ENCODE data around the gene ITM2B. TPM values are rescaled to one million over a fixed set of nuclear protein-coding genes. Genes with fewer than 3 reads are reported as not detected.
A peak's percentile ranks its signal among the peaks of the same experiment; 100 is the strongest.

The ITM2B gene
- total and polyA plus RNA-seq, 2 experiments from 2014 or later: 295 to 690 TPM

DNA sequence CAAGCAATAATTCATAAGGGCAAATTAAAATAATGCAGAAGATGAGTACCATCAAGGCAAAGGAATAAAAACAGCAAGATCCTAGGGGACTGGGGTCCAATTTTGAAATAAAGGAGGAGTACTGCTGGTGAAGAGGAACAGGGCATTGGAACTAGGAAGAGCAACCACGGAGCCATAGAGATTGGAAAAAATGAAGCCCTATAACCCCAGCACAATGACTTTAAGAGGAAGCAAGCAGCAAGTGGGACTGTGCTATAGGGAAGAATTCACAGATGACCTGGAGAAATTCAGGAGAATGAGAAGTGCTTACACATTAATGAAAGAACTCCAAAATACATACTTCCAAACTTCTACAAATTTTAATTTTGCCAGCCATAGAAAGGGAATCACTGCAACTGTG is 44.9 kb upstream of the ITM2B start:
- no peaks in the 10 kb centered on the region for H3K9me2 ChIP-seq (ENCODE audit: insufficient read depth)
- no peak for DNase-seq
- H3K27me3 ChIP-seq (replicated peaks; ENCODE audit: insufficient read depth): 0 out of 2 replicates have a peak, but pooled peaks cover 3% of the 10 kb centered on the region
- 6 to 12% methylated on average over 1 of the region's 1 CpG for WGBS, 2 experiments (ENCODE audit: low coverage in 1 of 2, low lambda C conversion rate in 2 of 2, missing lambda C conversion rate in 2 of 2)
- in situ Hi-C loops (cut with MboI): no loop called here
- H4K20me1 ChIP-seq (ENCODE audit: insufficient read depth): no peaks in the 10 kb centered on the region
- no peak overlapping the region for H3K4me2 ChIP-seq (ENCODE audit: unreplicated experiment)
- no peak overlapping the region for H3K9ac ChIP-seq
- H2AFZ ChIP-seq: no peak overlapping the region
- no peaks in the 10 kb centered on the region for H3K9me3 ChIP-seq (ENCODE audit: low read depth)
- no peaks in the 10 kb centered on the region for H3K36me3 ChIP-seq (ENCODE audit: low read depth)
- TF ChIP-seq EZH2phosphoT487 (IDR thresholded peaks at IDR 0.05; ENCODE audit: insufficient read depth, low read depth): no peak
- TF ChIP-seq EZH2 (IDR thresholded peaks at IDR 0.05; ENCODE audit: insufficient read depth, poor library complexity, severe bottlenecking): no peak
- H3K27ac ChIP-seq: no peak overlapping the region
- H3F3A ChIP-seq (ENCODE audit: insufficient read depth): no peaks in the 10 kb centered on the region
- no peaks in the 10 kb centered on the region for H3K4me1 ChIP-seq (ENCODE audit: insufficient read depth)
- H3K4me3 ChIP-seq: no peak overlapping the region
- no peaks in the 10 kb centered on the region for H3K79me2 ChIP-seq (ENCODE audit: insufficient read depth)

DNA sequence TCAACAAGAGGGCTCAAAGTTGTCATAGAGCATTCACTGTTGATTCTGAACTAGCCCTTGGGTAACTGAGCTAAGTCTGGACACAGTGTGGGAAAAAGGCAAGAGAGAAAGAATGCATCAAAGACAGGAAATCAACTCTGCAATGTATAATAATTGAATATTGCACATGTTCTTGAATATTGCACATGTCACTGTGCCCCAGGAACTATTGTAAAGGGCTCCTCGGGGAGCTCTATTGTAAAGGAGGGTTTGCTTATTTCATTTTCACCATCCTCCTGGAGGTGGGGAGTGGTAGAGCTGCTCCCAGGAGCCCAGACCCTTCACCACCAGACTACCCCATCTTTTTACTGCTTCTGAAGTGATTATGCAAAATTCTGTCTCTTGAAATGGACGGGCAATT is 44.4 kb upstream of the ITM2B start:
- H2AFZ ChIP-seq: no peak overlapping the region
- H3K4me2 ChIP-seq (ENCODE audit: unreplicated experiment): no peak overlapping the region
- 0 out of 2 replicates have a peak, but pooled peaks cover 3% of the 10 kb centered on the region for H3K27me3 ChIP-seq (replicated peaks; ENCODE audit: insufficient read depth)
- no peaks in the 10 kb centered on the region for H3K4me1 ChIP-seq (ENCODE audit: insufficient read depth)
- no peak for DNase-seq
- no peaks in the 10 kb centered on the region for H4K20me1 ChIP-seq (ENCODE audit: insufficient read depth)
- no peak overlapping the region for H3K27ac ChIP-seq
- no peak for TF ChIP-seq EZH2phosphoT487 (IDR thresholded peaks at IDR 0.05; ENCODE audit: insufficient read depth, low read depth)
- no peak for TF ChIP-seq EZH2 (IDR thresholded peaks at IDR 0.05; ENCODE audit: insufficient read depth, poor library complexity, severe bottlenecking)
- no peaks in the 10 kb centered on the region for H3F3A ChIP-seq (ENCODE audit: insufficient read depth)
- no peaks in the 10 kb centered on the region for H3K9me2 ChIP-seq (ENCODE audit: insufficient read depth)
- H3K9ac ChIP-seq: no peak overlapping the region
- no peaks in the 10 kb centered on the region for H3K36me3 ChIP-seq (ENCODE audit: low read depth)
- no peak overlapping the region for H3K4me3 ChIP-seq
- WGBS, 2 experiments (ENCODE audit: low coverage in 1 of 2, low lambda C conversion rate in 2 of 2, missing lambda C conversion rate in 2 of 2): 51 to 56% methylated on average over 2 of the region's 2 CpGs
- no peaks in the 10 kb centered on the region for H3K9me3 ChIP-seq (ENCODE audit: low read depth)
- no peaks in the 10 kb centered on the region for H3K79me2 ChIP-seq (ENCODE audit: insufficient read depth)
- in situ Hi-C loops (cut with MboI): no loop called here

DNA sequence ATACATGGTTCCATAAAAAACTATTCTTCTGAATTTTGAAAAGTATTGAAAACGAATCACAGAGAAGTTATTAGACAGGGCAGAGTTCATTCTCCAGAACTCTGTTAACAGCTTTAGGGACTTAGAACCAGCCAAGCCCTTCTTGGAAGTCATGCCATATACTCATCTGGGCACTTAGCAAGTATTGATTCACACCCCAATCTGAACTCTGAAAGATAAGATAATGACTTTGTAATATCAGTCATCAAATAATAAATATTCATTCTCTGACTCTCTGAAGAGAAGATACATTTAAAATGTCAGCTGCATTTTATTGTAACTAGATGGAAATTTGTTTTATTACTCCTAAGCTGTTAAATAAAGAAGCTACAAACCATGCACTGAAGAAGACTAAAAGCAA is 43.8 kb upstream of the ITM2B start:
- Histone ChIP-seq H3K4me3 (no peak overlapping the region), H3K9me3 (ENCODE audit: low read depth) (no peaks in the 10 kb centered on the region), H3K27me3 (replicated peaks; ENCODE audit: insufficient read depth) (0 out of 2 replicates have a peak, but pooled peaks cover 3% of the 10 kb centered on the region), H3K9me2 (ENCODE audit: insufficient read depth) (no peaks in the 10 kb centered on the region), H3K79me2 (ENCODE audit: insufficient read depth) (no peaks in the 10 kb centered on the region), H2AFZ (no peak overlapping the region), H3K4me1 (ENCODE audit: insufficient read depth) (no peaks in the 10 kb centered on the region), H3F3A (ENCODE audit: insufficient read depth) (no peaks in the 10 kb centered on the region), H3K4me2 (ENCODE audit: unreplicated experiment) (no peak overlapping the region), H4K20me1 (ENCODE audit: insufficient read depth) (no peaks in the 10 kb centered on the region), H3K36me3 (ENCODE audit: low read depth) (no peaks in the 10 kb centered on the region), H3K27ac (no peak overlapping the region), H3K9ac (no peak overlapping the region)
- WGBS, 2 experiments (ENCODE audit: low coverage in 1 of 2, low lambda C conversion rate in 2 of 2, missing lambda C conversion rate in 2 of 2): 14% methylated on average over 1 of the region's 1 CpG
- DNase-seq: no peak
- in situ Hi-C loops (cut with MboI): no loop called here
- TF ChIP-seq EZH2 (IDR thresholded peaks at IDR 0.05; ENCODE audit: insufficient read depth, poor library complexity, severe bottlenecking) (no peak), EZH2phosphoT487 (IDR thresholded peaks at IDR 0.05; ENCODE audit: insufficient read depth, low read depth) (no peak)

DNA sequence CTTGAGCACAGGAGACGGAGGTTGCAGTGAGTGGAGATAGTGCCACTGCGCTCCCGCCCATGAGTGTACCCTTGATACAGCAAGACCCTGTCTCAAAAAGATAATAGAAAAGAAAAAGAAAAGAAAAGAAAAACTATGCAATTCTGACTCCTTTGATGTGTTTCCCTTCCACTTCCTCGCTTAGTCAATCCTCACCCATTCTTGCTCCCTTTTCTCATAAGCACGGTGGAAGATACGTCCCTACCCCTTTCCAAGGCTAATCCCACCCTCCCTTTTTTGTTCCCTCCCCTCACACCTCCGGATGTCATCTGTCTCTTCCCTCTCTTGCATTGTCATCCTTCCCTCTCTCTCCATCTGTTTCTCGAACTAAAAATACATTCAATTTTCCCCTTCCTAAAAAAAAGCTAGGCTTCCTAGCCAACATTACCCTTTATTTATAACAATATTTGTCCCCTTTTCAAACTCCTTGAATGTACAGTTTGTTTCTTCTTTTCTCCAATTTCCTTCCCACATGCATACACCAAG is 40.5 kb upstream of the ITM2B start:
- no peak overlapping the region for H3K9ac ChIP-seq
- 0 out of 2 replicates have a peak, but pooled peaks cover 3% of the 10 kb centered on the region for H3K27me3 ChIP-seq (replicated peaks; ENCODE audit: insufficient read depth)
- 59 to 65% methylated on average over 7 to 8 of the region's 8 CpGs for WGBS, 2 experiments (ENCODE audit: low coverage in 1 of 2, low lambda C conversion rate in 2 of 2, missing lambda C conversion rate in 2 of 2)
- H3K79me2 ChIP-seq (ENCODE audit: insufficient read depth): no peaks in the 10 kb centered on the region
- no peaks in the 10 kb centered on the region for H4K20me1 ChIP-seq (ENCODE audit: insufficient read depth)
- no peaks in the 10 kb centered on the region for H3K9me3 ChIP-seq (ENCODE audit: low read depth)
- no peak overlapping the region for H3K27ac ChIP-seq
- no peak for DNase-seq
- no peak overlapping the region for H3K4me2 ChIP-seq (ENCODE audit: unreplicated experiment)
- H2AFZ ChIP-seq: no peak overlapping the region
- in situ Hi-C loops (cut with MboI): no loop called here
- H3K9me2 ChIP-seq (ENCODE audit: insufficient read depth): no peaks in the 10 kb centered on the region
- H3K4me3 ChIP-seq: no peak overlapping the region
- TF ChIP-seq EZH2 (IDR thresholded peaks at IDR 0.05; ENCODE audit: insufficient read depth, poor library complexity, severe bottlenecking): no peak
- no peak for TF ChIP-seq EZH2phosphoT487 (IDR thresholded peaks at IDR 0.05; ENCODE audit: insufficient read depth, low read depth)
- no peaks in the 10 kb centered on the region for H3F3A ChIP-seq (ENCODE audit: insufficient read depth)
- H3K36me3 ChIP-seq (ENCODE audit: low read depth): no peaks in the 10 kb centered on the region
- H3K4me1 ChIP-seq (ENCODE audit: insufficient read depth): no peaks in the 10 kb centered on the region

DNA sequence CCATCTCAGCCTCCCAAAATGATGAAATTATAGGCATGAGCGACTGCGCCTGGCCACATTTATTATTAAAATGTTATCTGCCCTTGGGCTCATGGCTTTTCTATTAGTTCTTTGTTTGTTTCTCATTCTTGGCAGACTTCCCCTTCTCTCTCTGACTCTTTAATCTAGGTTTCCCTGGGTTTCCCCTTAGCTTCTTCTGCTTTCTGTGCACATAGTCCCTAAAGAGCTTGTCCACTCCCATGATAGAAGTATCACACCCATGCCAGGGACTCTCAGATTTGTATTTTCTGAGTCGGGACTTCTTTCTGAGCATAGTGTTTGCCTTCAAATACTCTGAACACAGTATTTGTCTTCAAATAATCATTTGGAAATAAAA is 38.6 kb upstream of the ITM2B start:
- DNase-seq: peak; percentile 53
- no peaks in the 10 kb centered on the region for H3K9me2 ChIP-seq (ENCODE audit: insufficient read depth)
- no peak for TF ChIP-seq EZH2 (IDR thresholded peaks at IDR 0.05; ENCODE audit: insufficient read depth, poor library complexity, severe bottlenecking)
- no peak for TF ChIP-seq EZH2phosphoT487 (IDR thresholded peaks at IDR 0.05; ENCODE audit: insufficient read depth, low read depth)
- in situ Hi-C loops (cut with MboI): no loop called here
- H3K4me2 ChIP-seq (ENCODE audit: unreplicated experiment): no peak overlapping the region
- no peaks in the 10 kb centered on the region for H3K36me3 ChIP-seq (ENCODE audit: low read depth)
- H3K79me2 ChIP-seq (ENCODE audit: insufficient read depth): no peaks in the 10 kb centered on the region
- H3K27ac ChIP-seq: no peak overlapping the region
- H3F3A ChIP-seq (ENCODE audit: insufficient read depth): no peaks in the 10 kb centered on the region
- no peaks in the 10 kb centered on the region for H3K9me3 ChIP-seq (ENCODE audit: low read depth)
- 49% methylated on average over 3 of the region's 3 CpGs for WGBS, 2 experiments (ENCODE audit: low coverage in 1 of 2, low lambda C conversion rate in 2 of 2, missing lambda C conversion rate in 2 of 2)
- no peak overlapping the region for H3K9ac ChIP-seq
- no peaks in the 10 kb centered on the region for H3K27me3 ChIP-seq (replicated peaks; ENCODE audit: insufficient read depth)
- H3K4me1 ChIP-seq (ENCODE audit: insufficient read depth): no peaks in the 10 kb centered on the region
- no peak overlapping the region for H3K4me3 ChIP-seq
- H4K20me1 ChIP-seq (ENCODE audit: insufficient read depth): no peaks in the 10 kb centered on the region
- H2AFZ ChIP-seq: no peak overlapping the region
